AML-193 (cell line): ENCODE results near the gene OSBPL6.
A peak's percentile ranks its signal among the peaks of the same experiment; 100 is the strongest.
"Not testable (repeated sequence)": the region's sequence is repeated elsewhere in the genome, so short reads cannot be mapped to it uniquely, and the experiment has no call there.

Experiments used
- DNase-seq, 2 experiments: peaks; one replicate each; lab custom pipeline; 2025; lab: John Stamatoyannopoulos, UW

OSBPL6 gene

DNA sequence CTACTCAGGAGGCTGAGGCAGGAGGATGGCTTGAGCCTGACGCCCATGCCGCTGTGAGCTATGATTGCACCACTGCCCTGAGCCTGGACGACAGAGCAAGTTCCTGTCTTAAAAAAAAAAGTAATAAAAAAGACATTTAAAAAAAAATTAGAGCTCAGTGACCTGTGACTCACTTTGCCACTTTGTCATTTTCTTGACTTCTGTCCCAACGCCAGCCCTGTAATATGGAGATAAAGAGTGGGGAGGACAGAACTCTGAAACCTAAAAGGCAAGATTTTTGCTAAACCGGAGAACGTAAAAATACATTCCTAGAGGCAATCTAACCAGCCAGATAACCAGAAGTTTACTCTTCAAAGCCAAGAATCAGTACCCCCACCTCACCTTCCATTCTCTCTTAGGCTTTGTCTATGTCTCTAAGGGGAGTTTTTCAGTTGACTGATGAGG lies 207.7 kb downstream of the OSBPL6 start:
- no peak for DNase-seq

DNA sequence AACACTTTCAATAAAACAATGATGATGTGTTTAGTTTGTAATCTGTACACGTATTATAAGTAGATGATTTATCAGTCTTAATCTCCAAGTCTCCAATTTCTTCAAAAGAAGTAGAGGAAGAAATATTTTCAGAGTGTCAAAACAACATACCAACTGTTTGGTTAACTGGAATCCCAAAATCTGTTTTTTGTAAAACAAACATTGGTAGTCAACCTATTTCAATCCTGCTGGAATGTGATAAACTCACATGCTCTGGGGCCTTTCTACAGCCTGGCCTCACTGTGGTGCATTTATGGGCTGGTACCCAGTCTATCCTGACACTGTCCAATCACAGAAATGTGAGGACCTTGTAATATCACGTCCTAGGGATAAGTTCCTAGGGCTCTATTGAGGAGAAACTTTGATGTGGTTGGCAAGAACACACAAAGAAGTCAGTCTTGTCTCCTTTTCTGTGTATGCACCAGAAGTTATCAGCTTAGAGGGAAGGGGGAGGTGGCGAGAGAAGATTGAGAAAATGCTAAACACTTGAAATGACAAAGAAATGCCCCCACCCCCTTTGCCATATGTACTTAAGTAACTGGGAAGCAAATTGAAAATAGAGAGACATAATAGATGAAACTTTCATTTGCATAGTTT lies 209.5 kb downstream of the OSBPL6 start:
- DNase-seq: no peak

DNA sequence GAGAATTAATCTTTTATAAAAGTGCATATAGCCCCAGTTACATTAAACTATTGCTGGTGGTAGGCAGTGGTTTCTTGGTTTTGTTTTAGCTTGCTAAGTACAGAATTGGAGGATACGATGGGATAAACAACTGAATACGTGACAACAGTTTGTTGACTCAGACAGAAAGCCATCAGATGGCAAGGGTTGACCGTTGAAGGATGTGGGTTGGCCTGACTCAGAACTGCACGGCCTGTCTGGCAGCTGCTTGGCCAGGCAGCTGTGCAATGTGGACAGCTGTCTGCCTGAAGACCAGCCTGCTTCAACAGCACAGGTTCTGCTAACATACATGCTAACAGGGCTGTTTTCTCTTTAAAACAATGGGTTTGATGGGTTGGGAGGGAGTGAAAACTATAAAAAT lies 210.1 kb downstream of the OSBPL6 start:
- DNase-seq: peak; percentile 40 to 44

DNA sequence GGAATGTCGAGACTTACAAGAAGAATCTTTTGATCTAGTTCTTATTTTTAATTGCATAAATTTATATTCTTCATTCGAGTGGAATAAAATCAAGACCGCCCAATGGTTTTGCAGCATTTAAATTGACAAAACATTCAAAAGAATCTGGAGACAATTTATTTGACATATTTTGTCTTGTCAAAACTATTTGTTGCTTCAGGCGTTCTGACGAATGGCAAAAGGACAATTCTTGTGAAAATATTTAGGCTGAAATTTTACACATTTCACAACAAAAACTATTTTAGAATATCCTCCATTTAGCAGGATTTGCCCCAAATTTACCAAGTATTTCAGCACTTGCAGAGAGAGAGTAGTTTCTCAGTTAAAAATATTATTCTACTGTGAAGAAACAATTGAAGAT lies 214.9 kb downstream of the OSBPL6 start:
- DNase-seq: no peak

DNA sequence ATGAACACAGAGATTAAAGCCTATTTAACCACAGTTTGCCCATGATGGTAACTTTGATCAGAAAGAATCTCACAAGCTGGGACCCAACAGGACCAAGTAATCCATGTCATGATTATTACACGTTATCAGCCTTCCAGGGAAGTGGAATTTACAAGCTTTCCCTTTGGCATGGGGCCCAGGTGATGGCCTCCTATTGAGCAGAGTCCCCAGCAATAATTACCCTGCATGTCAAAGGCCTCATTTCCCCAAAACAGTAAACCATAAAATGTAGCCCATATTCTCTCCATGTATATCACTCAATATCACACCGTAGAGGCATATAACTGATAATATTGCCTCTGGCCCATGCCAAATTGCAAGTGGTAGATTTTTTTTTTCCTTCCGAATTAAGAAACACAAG lies 217.7 kb downstream of the OSBPL6 start:
- no peak for DNase-seq

DNA sequence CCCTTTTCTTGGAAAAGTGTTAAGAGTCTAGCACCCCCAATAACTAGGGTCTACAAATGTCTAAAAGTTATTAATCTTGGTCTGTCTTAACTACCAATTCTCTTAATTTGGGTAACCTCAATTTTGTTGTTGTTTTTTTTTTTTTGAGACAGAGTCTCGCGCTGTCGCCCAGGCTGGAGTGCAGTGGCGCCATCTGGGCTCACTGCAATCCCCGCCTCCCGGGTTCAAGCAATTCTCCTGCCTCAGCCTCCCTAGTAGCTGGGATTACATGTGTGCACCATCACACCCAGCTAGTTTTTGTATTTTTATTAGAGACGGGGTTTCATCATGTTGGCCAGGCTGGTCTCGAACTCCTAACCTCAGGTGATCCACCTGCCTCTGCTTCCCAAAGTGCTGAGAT lies 218.1 kb downstream of the OSBPL6 start:
- not testable (repeated sequence) for DNase-seq

DNA sequence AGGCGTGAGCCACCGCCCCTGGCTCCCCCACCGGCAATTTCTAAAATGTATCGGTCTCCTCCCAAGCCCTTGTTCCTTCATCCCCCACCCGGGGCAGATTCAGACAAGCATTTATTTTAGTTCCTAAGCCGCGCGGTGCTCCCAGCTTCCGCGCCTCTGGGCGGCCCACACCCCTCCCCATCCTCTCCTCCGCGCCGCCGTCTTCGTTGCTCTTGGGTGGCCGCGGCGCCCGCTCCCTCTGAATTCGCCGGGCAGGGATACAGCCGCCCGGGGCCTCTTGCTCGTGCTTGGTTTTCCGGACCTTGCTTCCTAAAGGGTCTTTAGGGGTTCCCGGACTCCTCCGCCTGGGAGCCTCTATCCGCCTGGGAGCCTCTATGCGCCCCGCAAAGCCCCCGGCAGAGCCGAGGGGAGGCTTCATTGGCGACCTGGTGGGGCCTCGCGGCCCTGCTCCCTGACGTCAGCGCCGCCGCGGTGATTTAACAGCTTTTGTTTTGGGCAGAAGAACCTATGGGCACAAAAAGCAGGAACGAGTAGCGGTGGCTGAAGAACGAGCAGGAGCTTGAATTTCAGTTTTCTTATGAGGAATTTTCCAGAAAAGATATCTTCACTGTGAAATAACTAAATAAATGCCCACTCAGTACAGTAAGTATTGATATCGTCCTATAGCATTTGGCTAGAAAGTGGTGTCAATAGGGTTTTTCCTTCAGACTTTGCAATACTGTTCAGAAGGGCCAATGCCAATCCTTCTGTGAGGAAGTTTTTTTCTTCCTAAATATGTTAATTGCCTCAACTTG lies 219.4 kb downstream of the OSBPL6 start:
- peak; percentile 74 for DNase-seq

DNA sequence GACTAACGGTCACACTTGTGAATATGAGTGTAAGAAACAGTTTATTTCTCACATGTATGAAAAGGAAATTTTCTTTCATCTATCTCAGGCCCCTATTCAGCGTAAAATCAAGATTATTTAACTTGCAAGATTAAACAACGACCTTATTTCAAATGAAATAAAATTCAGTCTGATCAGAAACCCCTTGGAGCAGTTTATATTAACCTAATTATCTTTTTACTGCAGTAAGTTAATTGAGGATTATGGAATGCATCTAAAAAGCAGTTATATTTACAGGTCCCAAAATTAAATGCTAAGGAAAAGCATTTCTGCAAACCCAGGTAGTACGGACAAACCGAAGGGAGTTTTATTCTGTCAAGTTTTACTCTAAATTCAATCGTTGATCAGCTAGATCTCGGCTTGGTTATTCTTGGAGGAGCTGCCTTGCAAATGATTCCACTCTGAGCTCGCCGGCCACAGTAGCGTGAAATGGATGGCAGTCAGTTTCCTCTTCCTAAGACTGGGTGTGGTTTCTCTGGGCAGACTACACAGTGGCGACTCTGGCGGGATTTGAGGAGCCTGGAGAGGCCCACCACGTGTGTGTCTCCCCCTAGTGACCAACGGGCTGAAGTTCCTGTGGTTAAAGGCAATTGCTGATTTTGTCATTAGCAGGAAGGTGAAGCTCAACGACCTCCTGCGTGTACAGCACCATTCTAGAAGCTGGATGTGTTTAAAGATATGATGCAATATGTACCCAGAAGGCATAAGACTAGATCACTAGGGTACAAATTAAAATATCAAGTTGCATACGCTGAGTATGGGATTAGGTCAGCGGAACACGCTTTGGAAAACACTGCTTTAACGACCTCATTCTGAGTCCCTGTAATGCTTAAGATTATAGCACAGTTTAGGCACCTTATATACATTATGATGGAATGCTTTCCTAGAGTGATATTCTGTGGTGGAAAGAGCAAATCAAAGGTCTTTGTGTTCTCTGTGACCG lies 220.2 kb downstream of the OSBPL6 start:
- DNase-seq: peak; percentile 97

DNA sequence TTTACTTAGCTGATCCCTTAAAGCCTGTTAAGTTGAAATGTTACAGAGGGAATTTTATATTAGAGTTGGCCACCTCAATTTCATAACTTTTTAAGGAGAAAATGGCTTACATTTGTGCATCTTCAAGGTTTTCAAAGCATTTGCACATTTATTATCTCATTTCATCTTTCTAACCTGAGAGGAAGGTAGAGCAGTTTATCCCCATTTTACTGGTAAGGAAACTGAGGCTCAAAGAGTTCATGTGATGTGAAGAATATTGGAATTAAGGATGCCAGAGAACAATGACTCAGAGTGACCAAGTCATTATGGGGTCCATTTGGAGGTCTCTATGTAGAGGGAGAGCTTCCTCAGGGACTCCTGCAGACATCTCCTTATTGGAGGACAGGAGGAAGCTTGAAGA lies 221.7 kb downstream of the OSBPL6 start:
- no peak for DNase-seq

DNA sequence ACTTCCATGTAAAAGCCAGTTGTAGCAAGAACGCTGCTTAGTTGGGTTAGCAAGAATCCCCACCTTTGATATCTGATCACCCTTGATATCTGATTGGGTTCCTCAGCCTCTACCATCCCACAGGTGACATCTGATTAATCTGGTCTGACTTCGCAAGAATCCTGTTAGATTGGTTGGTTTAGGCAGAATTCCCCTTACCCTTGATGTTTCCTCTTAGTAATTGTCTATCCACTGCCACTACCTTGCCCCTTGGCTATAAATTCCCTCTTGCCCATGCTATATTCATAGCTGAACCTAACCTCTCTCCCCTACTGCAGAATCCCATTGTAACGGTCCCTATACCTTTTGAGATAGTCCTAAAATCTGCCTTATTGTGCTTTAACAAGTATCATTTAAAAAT lies 223.6 kb downstream of the OSBPL6 start:
- DNase-seq: no peak

DNA sequence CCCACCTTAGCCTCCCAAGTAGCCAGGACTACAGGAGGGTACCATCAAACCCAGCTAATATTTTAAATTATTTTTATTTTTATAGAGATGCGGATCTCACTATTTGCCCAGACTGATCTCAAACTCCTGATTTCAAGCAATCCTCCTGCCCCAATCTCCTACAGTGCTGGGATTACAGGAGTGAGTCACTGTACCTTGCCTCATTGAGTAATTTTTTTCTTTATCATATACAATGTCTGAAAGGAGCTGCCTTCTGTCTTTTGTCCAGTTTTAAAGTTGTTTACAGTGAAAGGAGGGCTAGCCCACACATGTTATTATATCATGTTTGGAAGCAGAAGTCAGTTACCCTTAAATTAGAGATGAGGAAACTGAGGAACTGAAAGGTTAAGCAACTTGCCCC lies 224.1 kb downstream of the OSBPL6 start:
- no peak for DNase-seq

DNA sequence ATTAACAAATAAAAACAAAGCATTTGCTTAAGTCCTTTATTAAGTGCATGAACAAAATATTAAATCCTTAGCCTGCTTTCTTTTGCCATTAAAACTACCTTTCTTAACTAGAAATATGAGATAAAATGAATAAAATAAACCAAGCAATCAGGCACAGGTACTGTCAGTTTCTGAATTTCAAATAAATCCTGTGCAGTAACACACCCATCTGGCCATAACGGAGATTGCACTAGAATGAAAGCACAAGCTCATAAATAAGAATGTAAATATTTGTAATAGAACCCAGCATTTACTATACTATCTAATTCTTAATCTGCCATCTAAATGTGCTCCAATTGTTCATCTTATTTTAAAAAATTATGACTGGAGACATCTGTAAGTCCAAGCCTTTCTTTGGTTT lies 224.8 kb downstream of the OSBPL6 start:
- DNase-seq: peak; percentile 16 to 17

DNA sequence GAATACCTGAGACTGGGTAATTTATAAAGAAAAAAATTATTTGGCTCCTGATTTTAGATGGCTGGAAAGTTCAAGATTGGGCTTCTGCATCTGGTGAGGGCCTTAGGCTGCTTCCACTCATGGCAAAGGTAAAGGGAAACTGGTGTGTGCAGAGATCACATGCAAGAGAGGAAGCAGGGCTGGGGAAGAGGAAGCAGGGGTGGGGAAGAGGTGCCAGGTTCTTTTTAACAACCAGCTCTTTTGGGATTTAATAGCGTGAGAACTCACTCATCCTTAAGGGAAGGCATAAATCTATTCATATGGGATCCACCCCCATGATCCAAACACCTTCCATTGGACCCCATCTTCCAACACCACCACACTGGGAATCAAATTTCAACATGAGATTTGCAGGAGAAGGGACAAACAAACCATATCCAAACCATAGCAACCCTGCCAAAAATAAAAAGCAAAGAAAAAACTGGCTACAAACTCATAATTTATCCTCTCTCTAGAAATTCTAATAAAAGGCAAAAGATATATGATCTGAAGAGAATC lies 226.2 kb downstream of the OSBPL6 start:
- peak; percentile 32 to 35 for DNase-seq

DNA sequence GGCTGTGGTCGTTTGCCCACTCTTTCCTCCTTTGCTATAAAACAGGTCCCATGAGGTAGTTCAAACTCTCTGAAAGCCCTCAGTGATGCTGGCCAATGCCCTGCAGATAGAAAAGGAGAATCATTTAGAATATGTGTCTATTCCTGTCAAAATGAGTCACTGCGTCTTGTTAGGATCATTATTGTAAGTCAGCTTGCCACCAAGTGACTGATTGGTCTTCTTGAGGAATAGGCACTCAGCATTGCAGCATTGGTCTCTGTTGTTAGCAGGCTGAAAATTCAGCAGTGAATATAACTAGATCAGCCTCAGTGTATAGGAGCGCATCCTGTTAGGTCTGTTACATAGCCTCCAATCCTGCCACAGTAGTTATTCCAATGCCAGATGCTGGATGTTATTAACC lies 227.8 kb downstream of the OSBPL6 start:
- no peak for DNase-seq

DNA sequence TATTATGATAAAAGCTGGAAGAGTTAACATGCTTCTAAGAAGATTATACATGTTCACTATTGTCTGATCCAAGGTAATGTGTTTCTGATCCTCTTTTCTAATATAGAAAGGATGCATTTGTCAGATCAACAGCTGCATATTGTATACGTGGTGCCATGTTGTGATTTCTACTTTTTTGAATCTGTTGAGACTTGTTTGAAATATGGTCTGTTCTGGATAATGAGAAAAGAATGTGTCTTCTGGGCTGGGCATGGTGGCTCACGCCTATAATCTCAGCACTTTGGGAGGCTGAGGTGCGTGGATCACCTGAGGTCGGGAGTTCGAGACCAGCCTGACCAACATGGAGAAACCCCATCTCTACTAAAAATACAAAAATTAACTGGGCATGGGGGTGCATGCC lies 229.4 kb downstream of the OSBPL6 start:
- DNase-seq: not testable (repeated sequence)

DNA sequence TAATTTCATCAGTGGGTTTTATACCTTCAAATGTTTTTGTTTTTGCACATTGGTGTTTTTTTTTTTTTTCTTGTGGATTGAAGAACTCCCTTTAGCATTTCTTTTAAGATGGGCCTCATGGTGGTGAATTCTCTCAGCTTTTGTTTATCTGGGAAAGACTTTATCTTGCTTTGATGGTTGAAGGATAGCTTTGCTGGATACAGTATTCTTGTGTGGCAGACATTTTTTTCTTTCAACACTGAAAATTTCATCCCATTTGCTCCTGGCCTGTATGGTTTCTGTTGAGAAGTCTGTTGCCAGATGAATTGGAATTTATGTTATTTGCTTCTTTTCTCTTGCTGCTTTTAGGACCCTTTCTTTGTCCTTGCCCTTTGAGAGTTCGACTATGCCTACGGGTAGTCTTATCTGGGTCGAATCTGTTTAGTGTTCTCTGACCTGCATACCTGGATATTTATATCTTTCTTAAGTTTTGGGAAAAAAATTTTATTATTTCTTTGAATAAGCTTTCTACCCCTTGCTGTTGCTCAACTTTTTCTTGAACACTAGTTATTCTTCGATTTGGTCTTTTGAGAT lies 231.0 kb downstream of the OSBPL6 start:
- no peak for DNase-seq

DNA sequence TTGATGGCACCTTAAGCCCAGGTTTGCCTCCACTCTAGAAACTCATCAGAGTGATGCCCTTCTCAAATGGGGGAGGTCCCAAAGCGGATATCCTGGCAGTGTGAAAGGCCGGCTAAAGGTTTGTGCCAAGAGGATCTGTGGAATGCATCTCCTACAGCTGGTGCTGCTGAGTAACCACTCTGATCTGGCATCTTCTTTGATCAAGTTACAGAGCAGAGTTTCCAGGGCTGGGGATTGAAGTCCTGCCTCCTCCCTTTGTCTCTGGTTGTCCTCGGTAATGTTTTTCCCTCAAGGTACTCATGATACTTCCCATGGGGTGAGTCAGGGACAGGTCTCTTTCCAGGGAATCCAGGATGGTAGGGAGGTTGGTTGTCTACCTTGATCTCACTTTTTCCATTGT lies 232.1 kb downstream of the OSBPL6 start:
- DNase-seq: no peak

DNA sequence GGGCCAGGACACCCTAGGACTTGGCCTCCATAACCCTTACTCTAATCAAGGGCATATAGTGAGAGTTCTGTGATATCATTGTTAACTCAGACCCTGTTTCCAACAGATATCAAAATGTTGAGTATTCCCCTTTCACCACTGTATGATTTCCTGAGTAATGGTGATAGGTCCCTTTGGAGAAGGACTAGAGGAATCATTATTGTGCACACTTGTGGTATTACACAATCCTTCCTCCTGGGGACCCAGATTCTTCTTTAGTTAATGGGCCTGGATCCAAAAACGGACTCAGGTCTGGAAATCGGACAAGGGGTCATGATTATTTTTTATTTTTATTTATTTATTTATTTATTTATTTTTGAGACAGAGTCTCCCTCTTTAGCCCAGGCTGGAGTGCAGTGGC lies 233.1 kb downstream of the OSBPL6 start:
- DNase-seq: no peak

DNA sequence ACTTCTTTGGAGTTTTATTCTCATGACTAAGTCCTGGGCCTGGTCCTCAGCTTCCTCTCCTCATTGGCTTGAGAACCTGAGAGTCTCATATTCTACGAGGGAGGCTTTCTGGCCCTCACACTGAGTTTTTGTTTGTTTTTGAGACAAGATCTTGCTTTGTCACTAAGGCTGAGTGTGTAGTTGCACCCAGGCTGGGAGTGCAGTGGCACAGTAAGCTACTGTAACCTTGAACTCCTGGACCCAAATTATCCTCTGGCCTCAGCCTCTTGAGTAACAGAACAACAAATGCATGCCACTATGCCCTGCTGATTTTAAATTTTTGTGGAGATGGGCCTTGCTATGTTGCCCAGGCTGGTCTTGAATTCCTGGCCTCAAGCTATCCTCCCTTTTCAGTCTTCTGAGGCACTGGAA lies 234.1 kb downstream of the OSBPL6 start:
- DNase-seq: no peak

DNA sequence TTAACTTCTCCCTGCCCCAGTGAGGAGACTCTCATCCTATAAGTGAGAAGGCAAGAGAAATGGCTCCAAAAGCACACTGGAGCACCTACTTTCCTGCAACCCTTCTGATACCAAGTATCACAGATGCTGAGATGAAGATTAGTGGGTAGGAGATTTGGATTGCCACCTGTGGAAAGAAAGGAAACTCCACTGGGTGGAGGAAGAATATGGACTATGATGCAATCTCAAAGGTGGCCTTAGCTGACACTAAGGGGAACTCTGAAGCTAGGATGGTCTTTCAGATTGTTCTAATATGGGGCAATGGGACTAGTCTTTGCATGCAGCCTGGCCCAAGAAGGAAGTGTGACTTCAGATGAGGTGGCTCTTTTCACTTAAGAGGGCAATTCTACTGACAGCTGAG lies 235.0 kb downstream of the OSBPL6 start:
- no peak for DNase-seq

DNA sequence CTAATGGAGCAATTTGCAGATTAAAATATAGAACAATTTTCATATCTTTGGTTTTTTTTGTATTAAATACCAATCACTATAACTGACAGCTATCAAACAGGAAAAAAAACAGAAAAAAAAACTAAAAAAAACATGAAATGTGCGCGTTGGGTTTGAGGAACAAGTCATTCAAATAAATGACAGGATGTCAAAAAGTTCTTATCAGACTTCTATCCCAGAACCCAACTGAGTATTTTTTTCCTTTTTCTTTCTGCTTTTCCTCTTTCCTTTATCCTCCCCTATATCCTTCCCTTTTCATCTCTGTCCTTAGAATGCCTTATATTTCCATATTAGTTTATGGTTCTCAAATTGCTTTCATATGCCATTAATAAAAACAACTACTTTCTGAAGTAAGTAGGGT lies 242.3 kb downstream of the OSBPL6 start:
- DNase-seq: no peak

DNA sequence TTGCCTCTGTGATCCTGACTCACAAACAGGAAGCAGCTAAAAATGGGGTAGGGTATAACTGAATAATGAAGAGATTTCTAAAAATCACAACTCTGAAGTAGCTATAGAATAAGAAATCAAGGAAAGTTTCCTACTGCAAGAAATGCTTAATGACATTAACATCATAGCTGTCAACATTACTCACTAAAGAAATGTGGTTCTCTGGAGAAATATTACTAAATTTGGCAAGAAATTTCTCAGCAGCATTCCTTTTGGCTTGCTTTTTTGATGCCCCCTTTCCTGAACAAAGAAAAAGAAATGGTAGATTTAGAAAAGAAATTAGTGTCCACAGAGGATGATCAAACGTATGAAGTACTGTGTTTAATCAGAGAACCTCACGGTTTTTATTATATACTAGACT lies 247.1 kb downstream of the OSBPL6 start:
- DNase-seq: no peak
